NCI-H2196 treated with DMSO at 0.1 percent for 48 hours (cell line): ENCODE data around the gene LTBR.
"Not testable (repeated sequence)": the region's sequence is repeated elsewhere in the genome, so short reads cannot be mapped to it uniquely, and the experiment has no call there.

Experiments
- DNase-seq: peaks from one replicate; lab custom pipeline; 2025; ENCODE audit not compliant: unreplicated experiment; lab: John Stamatoyannopoulos, UW

LTBR gene

DNA sequence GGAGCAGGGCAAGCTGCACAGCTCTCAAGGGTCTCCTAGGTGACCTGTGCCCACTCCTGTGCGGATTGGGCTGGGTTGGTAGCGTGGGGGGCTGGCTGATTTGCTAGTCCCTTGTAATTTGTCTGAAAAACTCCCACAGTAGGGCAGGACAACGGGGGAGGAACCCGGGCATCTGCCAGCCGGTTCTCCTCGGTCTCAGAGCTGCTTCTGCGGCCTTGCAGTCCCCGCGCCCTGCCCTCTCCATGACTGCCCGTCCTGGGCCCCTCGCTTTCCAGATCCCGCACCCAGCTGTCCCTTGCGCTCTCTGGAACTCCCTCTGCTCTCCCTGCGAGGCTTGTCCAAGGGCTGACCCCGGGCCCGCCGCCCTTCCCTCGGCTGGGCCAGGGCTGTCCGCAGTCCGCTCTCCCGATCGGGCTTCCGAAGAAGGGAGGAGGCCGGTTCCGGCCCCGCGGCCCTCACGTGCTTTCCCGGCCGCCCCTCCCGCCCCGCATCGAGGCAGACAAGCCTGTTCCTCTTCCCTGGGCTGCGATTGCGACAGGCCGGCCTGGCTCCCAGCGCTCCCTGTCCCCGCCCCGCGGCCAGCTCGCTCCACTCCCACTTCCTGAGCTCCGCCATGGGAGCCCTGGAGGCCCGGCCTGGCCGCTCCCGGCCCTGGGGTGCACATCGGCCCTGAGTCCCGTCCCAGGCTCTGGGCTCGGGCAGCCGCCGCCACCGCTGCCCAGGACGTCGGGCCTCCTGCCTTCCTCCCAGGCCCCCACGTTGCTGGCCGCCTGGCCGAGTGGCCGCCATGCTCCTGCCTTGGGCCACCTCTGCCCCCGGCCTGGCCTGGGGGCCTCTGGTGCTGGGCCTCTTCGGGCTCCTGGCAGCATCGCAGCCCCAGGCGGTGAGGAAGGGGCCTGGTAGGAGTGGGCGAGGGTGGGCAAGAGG is at the start of gene LTBR:
Gene LTBR, plus strand, starts transcription at position 591 of the 927 bp plus-strand sequence. Its CDS starts 197 bp downstream, at position 788.
- DNase-seq = peak; percentile 36

GRCh38 chr12:6334359-6334758 is 49.6 kb upstream of the LTBR start:
- no peak for DNase-seq

GRCh38 chr12:6334940-6335450 is 49.0 kb upstream of the LTBR start:
- no peak for DNase-seq

GRCh38 chr12:6335451-6336078 is 48.4 kb upstream of the LTBR start:
- no peak for DNase-seq

DNA sequence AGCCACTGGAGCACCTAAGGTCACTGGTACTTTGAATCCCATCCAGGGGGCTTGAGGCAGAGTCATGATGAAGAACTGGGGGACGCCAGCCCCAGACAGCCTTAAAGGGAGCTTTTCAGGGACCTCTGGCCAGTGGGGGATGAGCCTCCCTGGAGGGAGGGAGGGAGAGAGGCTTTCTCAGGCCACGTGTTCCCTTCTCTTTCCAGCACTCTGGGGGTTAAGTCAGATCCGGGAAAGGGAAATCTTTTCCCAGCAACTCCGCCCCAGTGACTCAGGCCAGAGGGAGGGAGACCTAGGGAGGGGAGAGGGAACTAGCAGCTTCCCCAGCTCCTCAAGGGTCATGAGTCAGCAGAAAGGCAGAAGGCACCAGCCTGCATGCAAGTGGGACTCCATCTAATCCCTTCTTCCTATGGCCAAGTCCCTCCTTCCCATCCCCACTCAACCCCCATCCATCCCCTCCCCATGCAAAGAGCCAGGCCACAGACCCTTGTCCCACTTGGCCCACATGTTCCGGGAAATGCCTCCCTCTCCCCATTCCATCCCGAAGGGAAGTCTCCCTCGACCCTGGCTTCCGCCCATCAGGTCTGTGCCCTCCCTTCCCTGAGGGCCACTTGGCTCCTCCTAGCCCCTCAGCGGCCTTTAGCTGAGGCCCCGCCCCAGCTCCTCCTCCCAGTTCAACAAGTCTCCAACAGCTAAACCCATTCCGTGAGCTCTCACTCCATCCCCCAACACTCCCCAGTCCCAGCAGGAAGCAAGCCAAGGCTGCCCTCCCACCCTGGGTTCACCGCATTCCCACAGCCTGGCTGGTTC is 47.7 kb upstream of the LTBR start:
- DNase-seq = peak; percentile 44

DNA sequence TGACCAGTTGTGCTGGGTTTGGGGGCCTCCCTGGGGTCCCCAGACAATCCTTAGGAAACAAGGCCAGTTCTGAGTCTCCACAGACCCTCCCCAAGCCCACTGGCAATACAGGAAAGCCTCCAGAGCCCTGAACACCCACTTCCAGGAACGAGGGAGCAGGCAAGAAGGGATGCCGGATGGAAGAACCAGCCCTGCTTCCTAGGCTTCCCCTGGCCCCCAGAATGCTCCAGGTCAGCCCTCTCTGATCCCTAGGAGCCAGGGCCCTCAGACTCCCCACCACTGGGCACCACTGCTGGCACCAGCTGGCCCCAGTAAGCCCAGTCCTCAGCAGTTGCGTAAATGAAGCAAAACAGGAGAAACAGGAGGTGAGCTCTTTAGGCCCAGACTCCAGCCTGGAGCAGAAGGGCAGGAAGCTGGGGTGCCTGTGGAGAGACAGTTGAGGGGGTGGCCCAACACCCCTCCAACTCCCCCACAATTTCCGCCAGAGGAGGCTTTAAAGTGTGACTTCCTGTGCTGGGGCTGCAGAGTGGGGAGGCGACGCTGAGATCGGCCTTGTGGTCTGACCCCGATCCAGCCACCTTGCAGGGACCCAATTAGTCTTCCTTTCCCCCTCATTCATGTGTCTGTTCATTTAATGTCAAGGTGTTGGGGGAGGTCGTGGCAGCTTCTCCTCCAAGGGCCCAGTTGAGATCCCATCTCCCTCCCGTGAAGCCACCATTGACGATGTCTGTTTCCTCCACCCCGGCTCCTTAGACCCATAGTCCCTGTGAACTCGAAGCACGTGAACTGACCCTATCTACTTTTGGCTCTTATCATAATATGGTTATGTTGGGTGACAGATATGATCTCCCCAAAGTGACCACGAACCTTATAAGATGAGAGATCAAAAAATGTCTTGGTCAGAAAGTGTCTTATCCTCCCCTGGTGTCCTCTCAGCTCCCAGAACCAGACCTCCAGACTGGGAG is 46.8 kb upstream of the LTBR start:
- DNase-seq = no peak

- DNase-seq = no peak
Observed at GRCh38 chr12:6337958-6338433, 46.0 kb upstream of the LTBR start.

DNA sequence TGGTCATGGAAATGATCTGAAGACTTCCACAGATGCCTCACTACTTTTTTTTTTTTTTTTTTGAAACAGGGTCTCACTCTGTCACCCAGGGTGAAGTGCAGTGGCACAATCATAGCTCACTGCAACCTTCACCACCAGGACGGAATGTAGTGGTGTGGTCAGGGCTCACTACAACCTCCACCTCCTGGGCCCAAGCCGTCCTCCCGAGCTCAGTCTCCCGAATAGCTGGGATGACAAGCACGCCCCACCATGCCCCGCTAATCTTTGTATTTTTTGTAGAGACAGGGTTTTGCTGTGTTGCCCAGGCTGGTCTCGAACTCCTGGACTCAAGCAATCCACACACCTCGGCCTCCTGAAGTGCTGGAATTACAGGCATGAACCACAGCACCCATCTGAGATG is 45.4 kb upstream of the LTBR start:
- not testable (repeated sequence) for DNase-seq

GRCh38 chr12:6338955-6339354 is 45.0 kb upstream of the LTBR start:
- no peak for DNase-seq

- no peak for DNase-seq
Observed at GRCh38 chr12:6340032-6340638, 43.8 kb upstream of the LTBR start.

- no peak for DNase-seq
Observed at GRCh38 chr12:6340745-6341416, 43.1 kb upstream of the LTBR start.

DNA sequence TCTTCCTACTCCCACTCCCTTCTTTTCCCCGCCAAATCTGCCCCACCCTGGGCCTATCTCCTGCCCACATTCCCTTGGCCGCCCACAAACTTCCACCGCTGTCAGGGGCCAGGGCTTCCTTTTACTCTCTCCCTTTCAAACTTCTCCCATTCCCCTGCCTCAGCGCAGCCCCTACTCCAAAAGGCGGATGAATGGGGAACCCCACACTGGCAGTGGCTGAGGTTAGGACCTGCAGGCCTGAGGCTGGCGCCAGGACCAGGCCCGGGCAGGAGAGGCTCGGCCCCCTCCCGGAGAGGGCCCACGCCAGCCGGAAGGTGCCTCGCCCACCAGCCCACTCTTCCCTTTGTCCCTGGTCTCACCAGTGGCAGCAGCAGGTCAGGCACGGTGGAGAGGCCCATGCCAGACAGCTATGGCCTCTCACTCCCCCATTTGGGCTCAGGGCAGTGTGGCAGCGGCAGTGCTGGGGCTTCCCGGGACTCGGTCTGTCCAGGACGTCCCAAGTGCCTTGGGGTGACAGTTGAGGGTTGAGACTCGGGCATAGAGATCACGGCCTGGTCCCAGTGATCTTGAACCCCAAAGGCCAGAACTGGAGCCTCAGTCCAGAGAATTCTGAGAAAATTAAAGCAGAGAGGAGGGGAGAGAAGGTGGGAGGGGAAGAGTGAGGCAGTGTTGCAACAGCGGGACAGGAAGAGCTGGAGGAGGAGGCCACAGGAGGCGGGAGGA is 42.4 kb upstream of the LTBR start, which contains the start of gene TNFRSF1A:
Gene TNFRSF1A, minus strand, starts transcription at position 660 of the 723 bp plus-strand sequence. Its CDS starts 262 bp downstream, at position 398.
- DNase-seq = no peak

GRCh38 chr12:6342140-6342889 is 41.6 kb upstream of the LTBR start:
- DNase-seq = no peak

- no peak for DNase-seq
Observed at GRCh38 chr12:6343518-6343917, 40.4 kb upstream of the LTBR start.

DNA sequence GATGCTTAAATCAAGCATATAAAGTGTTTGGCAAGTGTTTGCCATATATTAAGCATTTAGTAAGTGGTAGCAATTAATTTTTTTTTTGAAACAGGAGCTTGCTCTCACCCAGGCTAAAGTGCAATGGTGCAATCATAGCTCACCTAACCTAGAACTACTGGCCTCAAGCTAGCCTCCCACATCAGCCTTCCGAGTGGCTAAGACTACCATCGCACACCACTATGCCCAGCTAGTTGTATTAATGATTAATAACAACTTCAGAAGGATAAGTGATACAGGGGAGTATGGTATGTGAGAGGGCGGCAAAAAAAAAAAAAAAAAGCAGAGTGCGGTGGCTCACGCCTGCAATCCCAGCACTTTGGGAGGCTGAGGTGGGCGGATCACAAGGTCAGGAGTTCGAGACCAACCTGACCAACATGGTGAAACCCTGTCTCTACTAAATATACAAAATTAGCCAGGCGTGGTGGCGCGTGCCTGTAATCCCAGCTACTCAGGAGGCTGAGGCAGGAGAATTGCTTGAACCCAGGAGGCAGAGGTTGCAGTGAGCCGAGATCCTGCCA is 39.8 kb upstream of the LTBR start:
- DNase-seq = not testable (repeated sequence)

- DNase-seq = no peak
Observed at GRCh38 chr12:6345319-6346091, 38.5 kb upstream of the LTBR start.
